GM12878 (cell line): ENCODE measurements around the gene COL27A1. TPM values are rescaled to one million over a fixed set of nuclear protein-coding genes. Genes with fewer than 3 reads are reported as not detected.

Experiments used
- ATAC-seq: fragments of 200-7000 bp; cut with Tn5 transposase; 3 replicates; pipeline ENCODE4 v1.9.1; 2020; ENCODE audit warnings: mild to moderate bottlenecking, moderate library complexity
- BruUV-seq: library from RNA; stranded (reverse); fragments of 400-500 nt; replicated peaks from 2 replicates; lab custom pipeline; 2021; lab: Mats Ljungman, UMichigan
- CTCF ChIA-PET: fragments of 300-600 bp; sonication (Branson Sonifier 250); formaldehyde crosslinking; extraction: SDS; loops from one replicate; lab custom pipeline; 2021; ENCODE audit warnings: inconsistent platforms; lab: Yijun Ruan, JAX
- POLR2A ChIA-PET: fragments of 350-600 bp; formaldehyde crosslinking; extraction: SDS; loops from one replicate; lab custom pipeline; 2021; ENCODE audit warnings: inconsistent platforms; lab: Charles Lee
- RAD21 ChIA-PET: fragments of 300-600 bp; sonication (Branson Sonifier 250); formaldehyde crosslinking; loops from one replicate; lab custom pipeline; 2023; ENCODE audit warnings: antibody characterized with exemption; ENCODE audit not compliant: unreplicated experiment; lab: Charles Lee
- SMC1A ChIA-PET: fragments of 300-600 bp; sonication (Branson Sonifier 250); formaldehyde crosslinking; loops from one replicate; lab custom pipeline; 2023; ENCODE audit not compliant: unreplicated experiment, uncharacterized antibody; lab: Charles Lee
- DNase-seq: peaks from one replicate; pipeline ENCODE4 v3.0.0-alpha.2; 2011; ENCODE audit warnings: low read depth, low spot score
- FAIRE-seq: peaks from 3 replicates; lab custom pipeline; 2011; peaks lifted over from hg19 to GRCh38; lab: Jason Lieb, UNC
- H2AFZ ChIP-seq: 2 replicates; pipeline ENCODE4 v1.6.0; 2011; ENCODE audit warnings: low read depth, low read length, control low read depth; ENCODE audit not compliant: control insufficient read depth
- H3K27ac ChIP-seq: 2 replicates; pipeline ENCODE4 v1.5.1; 2011; ENCODE audit warnings: control low read depth; ENCODE audit not compliant: control insufficient read depth, insufficient read depth
- H3K27me3 ChIP-seq, 2 experiments: replicated peaks in 1 of 2; 2 replicates each; pipeline versions ENCODE4 v1.6.0 to v1.6.1; 2011; ENCODE audit warnings: low read length in 1 of 2; ENCODE audit not compliant: control insufficient read depth in 2 of 2, insufficient read depth in 2 of 2
- H3K36me3 ChIP-seq, 2 experiments: 2 replicates each; pipeline ENCODE4 v1.5.1; 2011; ENCODE audit warnings: low read length in 1 of 2; ENCODE audit not compliant: control insufficient read depth in 2 of 2, insufficient read depth in 2 of 2
- H3K4me1 ChIP-seq: 2 replicates; pipeline ENCODE4 v1.6.1; 2011; ENCODE audit warnings: mild to moderate bottlenecking, low read length, moderate library complexity, mixed read lengths; ENCODE audit not compliant: control insufficient read depth, insufficient read depth
- H3K4me2 ChIP-seq: 2 replicates; pipeline ENCODE4 v1.6.0; 2011; ENCODE audit warnings: control low read depth; ENCODE audit not compliant: control insufficient read depth, insufficient read depth
- H3K4me3 ChIP-seq: fragments of 200-600 bp; sonication (generic); 2 replicates; pipeline ENCODE4 v1.5.1; 2016
- H3K79me2 ChIP-seq: 2 replicates; pipeline ENCODE4 v1.6.0; 2011; ENCODE audit warnings: low read length; ENCODE audit not compliant: control insufficient read depth, insufficient read depth
- H3K9ac ChIP-seq: 2 replicates; pipeline ENCODE4 v1.8.0; 2011; ENCODE audit warnings: low read length, control low read depth, mixed read lengths; ENCODE audit not compliant: control insufficient read depth, insufficient read depth
- H3K9me3 ChIP-seq: replicated peaks from 3 replicates; pipeline ENCODE4 v1.5.1; 2011; ENCODE audit warnings: mild to moderate bottlenecking, low read length; ENCODE audit not compliant: control insufficient read depth, insufficient read depth
- H4K20me1 ChIP-seq: 2 replicates; pipeline ENCODE4 v1.6.0; 2011; ENCODE audit not compliant: control insufficient read depth, insufficient read depth
- ATF3 ChIP-seq: IDR thresholded peaks from 2 replicates; pipeline ENCODE4 v1.6.1; 2011; ENCODE audit warnings: low read depth, mild to moderate bottlenecking, low read length, moderate library complexity, borderline replicate concordance; ENCODE audit errors: extremely low read depth
- BHLHE40 ChIP-seq, 2 experiments: fragments of 450-650 bp in 1 of 2; IDR thresholded peaks; 2 replicates each; pipeline ENCODE4 v1.6.1; 2011 to 2017; ENCODE audit warnings: low read depth in 2 of 2, borderline replicate concordance in 1 of 2, improper control_type of control experiment in 1 of 2, low read length in 1 of 2, mild to moderate bottlenecking in 1 of 2
- CHD2 ChIP-seq: IDR thresholded peaks from 2 replicates; pipeline ENCODE4 v1.6.1; 2011; ENCODE audit warnings: low read depth, low read length, improper control_type of control experiment, borderline replicate concordance
- DPF2 ChIP-seq: fragments of 450-650 bp; IDR thresholded peaks from 2 replicates; pipeline ENCODE4 v1.6.1; 2017; ENCODE audit warnings: mild to moderate bottlenecking
- PML ChIP-seq: IDR thresholded peaks from 2 replicates; pipeline ENCODE4 v1.6.1; 2012; ENCODE audit warnings: low read length, inconsistent platforms
- POLR2A ChIP-seq: IDR thresholded peaks from 2 replicates; pipeline ENCODE4 v1.6.1; 2011; ENCODE audit warnings: low read depth, mild to moderate bottlenecking, low read length
- POLR2AphosphoS5 ChIP-seq: IDR thresholded peaks from 2 replicates; pipeline ENCODE4 v1.6.1; 2011; ENCODE audit warnings: mild to moderate bottlenecking, low read length, inconsistent platforms
- RCOR1 ChIP-seq: conservative IDR thresholded peaks from 2 replicates; pipeline ENCODE4 v1.6.1; 2012; ENCODE audit warnings: low read depth, low read length, improper control_type of control experiment
- SMAD5 ChIP-seq: IDR thresholded peaks from 2 replicates; pipeline ENCODE4 v1.6.1; 2016; ENCODE audit warnings: antibody characterized with exemption, low read depth
- TBL1XR1 ChIP-seq: IDR thresholded peaks from 2 replicates; pipeline ENCODE4 v1.6.1; 2012; ENCODE audit warnings: low read depth, low read length, improper control_type of control experiment
- WGBS: methylation state at CpG from one replicate; pipeline ENCODE4 v1.1.6; 2016; ENCODE audit warnings: low lambda C conversion rate; ENCODE audit not compliant: insufficient replicate concordance, insufficient coverage; ENCODE audit errors: missing lambda C conversion rate; 5-methylcytosine and 5-hydroxymethylcytosine counted together
- in situ Hi-C: fragments of 300-500 bp; cut with MboI; formaldehyde crosslinking; loops from 9 replicates; pipeline ENCODE4 v1.14.3; 2018; ENCODE audit warnings: mixed read lengths
- intact Hi-C: fragments of 100-400 bp; cut with micrococcal nuclease; formaldehyde crosslinking; loops from one replicate; pipeline ENCODE4 v1.14.2; 2022; ENCODE audit not compliant: unreplicated experiment
- polyA plus RNA-seq, 11 experiments: library from polyadenylated mRNA; depleted of rRNA in 4 of 11; unstranded in 6 of 11; stranded (reverse) in 5 of 11; fragments of >200 nt; fragmentation: Nextera tagmentation in 4 of 11; fragmentation: Illumina TruSeq in 1 of 11; extraction: Ambion mirVana in 4 of 11; extraction: Trizol in 1 of 11; gene quantifications; 1 replicate in 1 of 11; 2 replicates in 10 of 11; pipeline versions ENCODE4 v1.2.1 to v1.2.3, GENCODE V29; 2011 to 2016; ENCODE audit warnings: inconsistent platforms in 2 of 11, missing spikeins in 2 of 11, low read depth in 1 of 11
- total RNA-seq, 4 experiments: library from RNA; depleted of rRNA in 3 of 4; stranded (reverse); fragments of >200 nt in 3 of 4; fragmentation: Illumina TruSeq in 1 of 4; extraction: Trizol in 1 of 4; gene quantifications; 2 replicates each; pipeline versions ENCODE4 v1.2.1 to v1.2.3, GENCODE V29; 2013 to 2021
- TF ChIP-seq, protein P1 (sequence below): IDR thresholded peaks from 2 replicates; pipeline ENCODE4 v1.6.1; 2011; ENCODE audit warnings: borderline replicate concordance, low read depth, mild to moderate bottlenecking, moderate library complexity, mixed read lengths, low read length; ENCODE audit not compliant: insufficient read depth; ENCODE audit errors: extremely low read length
- TF ChIP-seq, protein P2 (sequence below): IDR thresholded peaks from 2 replicates; pipeline ENCODE4 v1.6.1; 2012; ENCODE audit warnings: low read depth, low read length, improper control_type of control experiment

Gene COL27A1
- total and polyA plus RNA-seq, 10 of the 15 experiments (the other 5 are each of a cell fraction or from before 2014, with no cell fraction given): 0.10 TPM; not detected in 9

DNA sequence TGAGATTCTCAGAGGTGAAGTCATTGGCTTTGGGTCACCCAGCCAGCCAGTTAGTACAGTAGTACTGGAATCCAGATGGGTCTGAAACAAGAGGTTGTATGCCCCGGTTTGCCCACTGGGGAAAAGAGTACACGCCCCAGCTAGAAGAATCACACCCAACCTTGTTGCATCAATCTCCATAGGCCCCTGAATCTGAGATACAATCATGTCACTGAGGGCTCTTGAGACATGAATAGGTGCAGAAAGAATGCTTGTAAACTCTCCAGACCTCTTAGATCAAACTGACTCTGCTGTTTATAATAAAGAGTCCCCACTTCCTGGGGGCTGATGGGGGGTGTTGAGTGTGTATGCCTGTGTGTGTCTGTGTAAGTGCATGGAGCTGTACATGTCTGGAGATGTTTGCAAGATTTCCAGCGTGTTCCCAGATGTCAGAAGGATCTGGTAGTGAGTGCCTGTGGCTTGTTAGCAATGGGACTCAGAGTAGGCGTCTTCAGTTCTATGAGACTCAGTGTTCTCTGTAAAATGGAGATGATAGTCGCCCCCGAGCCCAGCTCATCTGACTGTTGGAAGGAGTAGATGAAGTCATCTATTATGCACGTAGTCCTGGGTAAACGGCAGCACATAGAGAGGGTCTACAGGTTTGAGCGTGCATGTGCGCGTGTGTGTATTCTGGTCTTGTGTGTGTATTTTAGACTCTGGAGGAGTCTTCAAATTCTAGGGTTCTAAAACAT, 48.2 kb downstream of the COL27A1 start:
- SMC1A ChIA-PET: no interaction called here
- no peak overlapping the region for H3K4me2 ChIP-seq
- CTCF ChIA-PET: no interaction called here
- H3K9ac ChIP-seq: no peak overlapping the region
- H4K20me1 ChIP-seq: no peaks in the 10 kb centered on the region
- no TSS peak for BruUV-seq
- no peaks in the 10 kb centered on the region for H3K36me3 ChIP-seq
- intact Hi-C loops (no loop called here), in situ Hi-C loops (no loop called here)
- RAD21 ChIA-PET: no interaction called here
- peaks cover 0 to 3% of the 10 kb centered on the region in 2 experiments; a peak in 2 of 4 replicates for H3K27me3 ChIP-seq
- no peak overlapping the region for H3K27ac ChIP-seq
- FAIRE-seq (no peak), DNase-seq (no peak), ATAC-seq (no peak)
- WGBS: 29% methylated on average over 11 of the region's 11 CpGs
- no peaks in the 10 kb centered on the region for H3K9me3 ChIP-seq
- no peaks in the 10 kb centered on the region for H3K79me2 ChIP-seq
- no peaks in the 10 kb centered on the region for H3K4me1 ChIP-seq
- POLR2A ChIA-PET: no interaction called here
- no peak overlapping the region for H3K4me3 ChIP-seq
- no peak for TF ChIP-seq DPF2
- TF ChIP-seq, protein P1, sequence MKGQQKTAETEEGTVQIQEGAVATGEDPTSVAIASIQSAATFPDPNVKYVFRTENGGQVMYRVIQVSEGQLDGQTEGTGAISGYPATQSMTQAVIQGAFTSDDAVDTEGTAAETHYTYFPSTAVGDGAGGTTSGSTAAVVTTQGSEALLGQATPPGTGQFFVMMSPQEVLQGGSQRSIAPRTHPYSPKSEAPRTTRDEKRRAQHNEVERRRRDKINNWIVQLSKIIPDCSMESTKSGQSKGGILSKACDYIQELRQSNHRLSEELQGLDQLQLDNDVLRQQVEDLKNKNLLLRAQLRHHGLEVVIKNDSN: no peak
- no peak for TF ChIP-seq POLR2A
- no peak for TF ChIP-seq CHD2
- TF ChIP-seq, protein P2, sequence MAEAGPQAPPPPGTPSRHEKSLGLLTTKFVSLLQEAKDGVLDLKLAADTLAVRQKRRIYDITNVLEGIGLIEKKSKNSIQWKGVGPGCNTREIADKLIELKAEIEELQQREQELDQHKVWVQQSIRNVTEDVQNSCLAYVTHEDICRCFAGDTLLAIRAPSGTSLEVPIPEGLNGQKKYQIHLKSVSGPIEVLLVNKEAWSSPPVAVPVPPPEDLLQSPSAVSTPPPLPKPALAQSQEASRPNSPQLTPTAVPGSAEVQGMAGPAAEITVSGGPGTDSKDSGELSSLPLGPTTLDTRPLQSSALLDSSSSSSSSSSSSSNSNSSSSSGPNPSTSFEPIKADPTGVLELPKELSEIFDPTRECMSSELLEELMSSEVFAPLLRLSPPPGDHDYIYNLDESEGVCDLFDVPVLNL: no peak
- TF ChIP-seq PML: no peak
- TF ChIP-seq ATF3: no peak
- no peak for TF ChIP-seq SMAD5
- no peak for TF ChIP-seq POLR2AphosphoS5
- TF ChIP-seq RCOR1: no peak
- no peak for TF ChIP-seq TBL1XR1
- no peak for TF ChIP-seq BHLHE40 (IDR thresholded peaks at IDR 0.05; ENCODE audit: borderline replicate concordance in 1 of 2, low read depth in 2 of 2, low read length in 1 of 2)
- H2AFZ ChIP-seq: no peak overlapping the region
